NB4 (cell line): ENCODE results near the gene ADAMTS6.

Experiments
- CTCF ChIP-seq: IDR thresholded peaks from one replicate; pipeline ENCODE4 v1.5.1; 2012; ENCODE audit warnings: low read depth, low read length
- TF ChIP-seq, protein P1 (sequence below): IDR thresholded peaks from 2 replicates; pipeline ENCODE4 v1.6.1; 2011; ENCODE audit warnings: low read depth, low read length

GRCh38 chr5:65156933-65157332 lies 324.8 kb downstream of the ADAMTS6 start:
- no peak for TF ChIP-seq CTCF
- TF ChIP-seq, protein P1, sequence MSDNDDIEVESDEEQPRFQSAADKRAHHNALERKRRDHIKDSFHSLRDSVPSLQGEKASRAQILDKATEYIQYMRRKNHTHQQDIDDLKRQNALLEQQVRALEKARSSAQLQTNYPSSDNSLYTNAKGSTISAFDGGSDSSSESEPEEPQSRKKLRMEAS: no peak
